Panc1 (cell line): ENCODE measurements around the gene DST.

ENCODE experiments used
- CTCF ChIP-seq: fragments of 450-650 bp; IDR thresholded peaks from 2 replicates; pipeline ENCODE4 v1.5.1; 2017; ENCODE audit warnings: mild to moderate bottlenecking
- POLR2AphosphoS5 ChIP-seq: IDR thresholded peaks from 2 replicates; pipeline ENCODE4 v1.6.1; 2012; ENCODE audit warnings: mild to moderate bottlenecking, low read depth, low read length, moderate library complexity
- REST ChIP-seq, 2 experiments: IDR thresholded peaks; 2 replicates each; pipeline ENCODE4 v1.6.1; 2011 to 2012; ENCODE audit warnings: low read depth in 2 of 2, control low read depth in 1 of 2, low read length in 1 of 2, mild to moderate bottlenecking in 1 of 2, moderate library complexity in 1 of 2; ENCODE audit not compliant: insufficient read depth in 1 of 2

GRCh38 chr6:56521454-56521853, 121.2 kb downstream of the DST start:
- TF ChIP-seq CTCF (no peak), POLR2AphosphoS5 (no peak), REST (IDR thresholded peaks at IDR 0.05; ENCODE audit: insufficient read depth in 1 of 2, low read depth in 2 of 2, low read length in 1 of 2) (no peak)
